Renal cortical epithelial cell (primary cell): ENCODE measurements around the gene TNRC6A. TPM values are rescaled to one million over a fixed set of nuclear protein-coding genes. Genes with fewer than 3 reads are reported as not detected.
A peak's percentile ranks its signal among the peaks of the same experiment; 100 is the strongest.
"Not testable (repeated sequence)": the region's sequence is repeated elsewhere in the genome, so short reads cannot be mapped to it uniquely, and the experiment has no call there.

Experiments used
- DNase-seq: peaks from one replicate; pipeline ENCODE4 v3.0.0-alpha.2; 2011; ENCODE audit warnings: low read depth
- total RNA-seq: library from RNA; depleted of rRNA; stranded (reverse); fragments of >200 nt; gene quantifications from 2 replicates; pipeline ENCODE4 v1.2.3, GENCODE V29; 2014

The TNRC6A gene
- total RNA-seq, 1 donor from 2014 or later = 34.1 TPM

DNA sequence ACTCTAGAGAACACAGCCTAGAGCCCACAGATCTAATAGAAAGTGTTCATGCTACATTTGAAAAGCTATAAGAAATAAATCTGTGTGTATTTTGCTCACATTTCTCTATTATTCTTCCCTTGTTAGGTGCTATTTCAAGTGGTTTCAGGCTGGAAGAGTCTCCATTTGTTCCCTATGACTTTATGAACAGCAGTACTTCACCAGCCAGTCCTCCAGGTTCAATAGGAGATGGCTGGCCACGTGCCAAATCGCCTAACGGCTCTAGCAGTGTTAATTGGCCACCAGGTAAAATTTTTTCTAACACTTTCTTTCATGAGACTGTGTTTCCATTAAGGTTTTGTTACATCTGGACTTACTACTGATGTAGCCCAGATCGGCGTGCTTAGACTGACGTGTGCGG, 85.6 kb downstream of the TNRC6A start:
- no peak for DNase-seq

DNA sequence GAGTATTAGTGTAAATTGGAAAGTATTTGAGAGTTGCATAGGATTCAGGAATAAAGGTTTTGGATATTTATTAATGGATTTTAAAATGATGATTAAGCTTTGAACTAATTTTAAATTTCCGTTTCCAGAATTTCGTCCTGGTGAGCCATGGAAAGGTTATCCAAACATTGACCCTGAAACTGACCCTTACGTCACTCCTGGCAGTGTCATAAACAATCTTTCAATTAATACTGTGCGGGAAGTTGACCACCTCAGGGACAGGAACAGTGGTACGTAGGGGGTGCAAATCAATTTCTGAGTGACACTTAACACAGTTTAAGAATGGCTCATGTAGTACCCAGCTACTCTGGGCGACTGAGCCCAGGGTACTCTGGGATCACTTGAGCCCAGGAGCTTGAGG, 87.2 kb downstream of the TNRC6A start:
- no peak for DNase-seq

DNA sequence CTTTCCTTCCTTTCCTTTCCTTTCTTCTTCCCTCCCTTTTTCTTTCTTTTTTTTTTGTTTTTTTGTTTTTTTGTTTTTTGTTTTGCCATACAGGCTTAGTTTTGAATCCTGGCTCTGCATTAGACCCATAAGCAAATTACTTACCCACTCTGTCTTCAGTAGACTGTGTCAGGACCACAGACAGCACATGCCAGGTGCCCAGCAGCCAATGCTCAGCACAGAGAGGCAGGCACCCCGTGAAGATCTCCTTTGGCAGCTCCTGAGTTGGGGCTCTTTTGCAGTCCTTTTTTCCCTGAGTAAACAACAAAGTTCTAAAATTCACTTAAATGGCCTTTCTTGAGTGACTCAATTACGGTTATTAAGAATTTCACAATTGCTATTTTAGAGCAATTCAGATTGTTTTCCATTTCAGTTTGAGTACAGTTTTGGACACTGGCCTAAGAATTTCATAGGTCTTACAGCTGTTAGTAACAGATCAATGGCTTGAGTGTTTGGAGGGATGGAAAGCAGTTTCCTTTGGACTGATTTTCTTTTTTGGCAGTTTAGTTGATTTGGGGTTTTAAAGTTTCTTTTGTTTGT, 90.1 kb downstream of the TNRC6A start:
- DNase-seq = no peak

DNA sequence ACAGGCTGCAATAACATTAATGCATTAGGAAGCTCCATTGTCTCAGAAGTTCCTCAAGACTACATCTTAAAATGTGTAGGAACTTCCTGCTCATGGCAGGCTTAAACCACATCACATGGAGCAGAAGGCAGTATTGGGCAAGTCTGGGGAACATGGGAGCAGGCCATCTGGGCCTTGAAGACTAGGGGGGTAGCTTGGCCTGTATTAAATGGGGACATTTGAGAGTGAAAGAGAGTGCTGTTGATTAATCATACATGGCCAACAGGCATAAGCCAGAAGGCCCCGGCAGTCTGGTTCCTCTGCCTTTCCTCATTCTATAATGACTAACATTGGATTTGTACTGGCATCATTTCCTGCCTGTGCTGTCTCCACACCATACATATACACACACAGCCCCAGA, 91.1 kb downstream of the TNRC6A start:
- no peak for DNase-seq

DNA sequence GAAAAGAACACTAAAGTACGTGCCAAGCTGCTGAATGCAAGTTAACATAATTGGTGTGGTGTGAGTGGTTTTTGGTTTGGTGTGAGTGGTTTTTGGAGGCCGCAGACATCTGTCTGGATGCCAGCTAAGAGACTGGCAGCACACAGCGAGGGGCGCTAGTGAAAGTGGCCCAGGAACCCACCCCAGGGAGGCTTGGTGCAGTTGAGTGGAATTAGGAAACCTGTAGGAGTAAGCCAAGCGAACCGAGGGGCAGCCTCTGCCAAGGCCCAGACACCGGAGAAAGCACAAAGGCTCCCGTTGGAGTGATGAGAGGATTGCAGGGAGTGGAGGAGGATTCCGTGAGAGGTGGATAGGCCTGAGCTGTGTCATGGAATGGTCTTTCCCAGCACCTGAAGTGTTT, 91.7 kb downstream of the TNRC6A start:
- no peak for DNase-seq

DNA sequence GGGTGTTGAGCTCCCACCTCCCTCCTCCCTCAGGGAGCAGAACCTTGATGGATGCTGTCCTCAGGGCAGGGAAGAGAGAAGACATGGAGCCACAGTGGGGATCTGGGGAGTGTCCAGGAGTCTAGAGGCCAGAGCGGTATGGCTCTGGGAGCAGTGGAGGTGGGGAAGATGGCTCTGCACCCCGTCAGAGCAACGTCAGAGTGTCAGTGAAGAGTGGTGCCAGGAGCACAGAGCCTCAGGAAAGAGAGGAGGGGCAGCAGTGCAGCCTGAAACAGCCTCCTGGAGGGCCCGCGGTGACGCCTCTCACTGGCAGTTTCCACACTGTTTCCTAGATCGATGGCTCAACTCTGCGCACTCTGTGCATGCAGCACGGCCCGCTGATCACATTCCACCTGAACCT, 93.1 kb downstream of the TNRC6A start:
- DNase-seq = no peak

DNA sequence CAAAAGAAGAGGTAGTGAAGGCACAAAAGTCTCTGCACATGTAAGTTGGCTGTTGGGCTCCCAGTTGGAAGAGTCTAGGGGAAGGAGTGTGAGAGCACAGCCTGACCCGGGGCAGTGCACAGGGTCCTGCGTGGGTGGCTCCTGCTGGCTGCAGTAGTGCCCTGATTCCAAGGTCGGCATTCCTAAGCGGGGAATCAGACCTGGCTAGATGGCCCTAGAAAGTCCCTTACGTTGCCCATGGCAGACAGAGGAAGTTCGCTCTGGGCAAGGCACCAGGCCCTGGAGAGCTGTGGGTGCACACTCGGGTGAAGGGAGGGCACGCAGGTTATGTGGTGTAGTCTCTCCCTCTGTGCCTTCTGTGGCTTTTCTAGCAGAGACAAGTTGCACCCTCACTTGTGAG, 93.5 kb downstream of the TNRC6A start:
- no peak for DNase-seq

DNA sequence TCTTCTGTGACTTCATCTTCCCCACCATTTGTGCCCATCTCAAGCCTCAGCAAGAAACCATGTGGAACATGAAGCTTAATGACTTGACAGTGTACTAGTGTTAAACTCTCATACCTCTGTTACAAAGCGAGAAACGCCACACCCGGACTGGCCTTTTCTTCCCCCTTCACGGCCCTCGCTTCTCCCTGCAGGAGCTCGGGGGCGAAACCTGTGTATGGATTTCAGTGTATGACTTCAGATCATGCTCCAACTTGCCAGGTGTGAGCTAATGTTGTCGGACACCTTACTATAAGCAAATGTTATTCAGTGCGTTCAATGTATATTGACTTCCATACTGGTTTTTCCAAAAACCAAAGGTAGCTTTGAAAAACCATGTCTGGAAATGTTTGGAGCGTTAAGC, 96.2 kb downstream of the TNRC6A start:
- DNase-seq = no peak

DNA sequence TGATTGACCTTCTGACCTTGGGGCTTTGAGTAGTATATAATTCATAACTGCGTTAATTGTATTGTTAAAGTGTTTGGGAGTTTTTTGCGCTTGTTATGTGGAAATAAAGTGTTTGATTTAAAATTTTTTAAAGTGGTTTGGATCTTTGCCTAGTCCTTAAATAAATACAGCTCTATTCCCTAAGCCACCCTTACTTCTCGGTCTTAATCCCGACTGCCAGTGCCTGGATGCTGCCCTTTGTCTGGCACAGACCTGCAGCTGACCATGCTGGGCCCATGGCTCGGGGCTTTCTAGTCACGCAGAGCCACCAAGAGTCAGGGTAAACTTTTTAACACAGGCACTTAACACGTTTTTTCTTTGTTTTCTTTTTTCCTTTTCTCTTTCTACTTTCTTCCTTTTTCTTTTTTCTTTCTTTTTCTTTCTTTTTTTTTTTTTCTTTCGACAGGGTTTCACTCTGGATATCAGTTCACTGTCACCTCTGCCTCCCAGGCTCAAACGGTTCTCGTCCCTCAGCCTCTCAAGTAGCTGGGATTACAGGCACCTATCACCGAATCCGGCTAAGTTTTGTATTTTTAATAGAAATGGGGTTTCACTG, 96.7 kb downstream of the TNRC6A start:
- DNase-seq = no peak

DNA sequence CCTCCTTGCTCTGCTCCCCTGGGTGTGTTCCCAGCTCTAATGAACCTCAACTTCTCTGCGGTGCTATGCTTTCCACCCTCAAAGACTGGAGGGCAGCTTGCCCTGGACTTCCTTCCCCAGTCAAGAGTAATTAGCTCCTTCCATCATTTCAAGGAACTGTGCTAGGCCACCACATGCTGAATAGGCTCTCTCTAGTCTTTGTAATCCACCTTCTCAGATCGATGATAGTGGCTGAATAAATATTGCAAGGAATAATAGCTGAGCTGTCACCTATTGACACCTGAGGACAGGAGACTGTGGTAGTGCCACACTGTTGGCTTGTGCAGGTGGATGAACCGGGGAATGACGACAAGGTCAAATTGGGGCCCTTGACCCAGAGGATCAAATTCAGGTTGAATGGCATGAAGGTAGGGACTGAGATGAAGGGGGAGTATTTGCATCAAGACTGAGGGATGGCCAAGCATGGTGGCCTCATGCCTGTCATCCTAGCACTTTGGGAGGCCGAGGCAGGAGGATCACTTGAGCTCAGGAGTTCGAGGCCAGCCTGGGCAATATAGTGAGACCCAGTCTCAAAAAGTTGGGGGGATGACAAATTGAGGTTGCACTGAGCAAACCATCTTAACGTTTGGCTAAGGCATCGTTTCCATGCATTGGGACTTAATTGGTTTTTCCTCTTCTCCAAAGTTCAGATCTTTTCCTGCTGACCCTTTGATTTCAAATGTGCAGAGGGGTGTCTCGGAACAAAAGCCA, 97.5 kb downstream of the TNRC6A start:
- DNase-seq = no peak

DNA sequence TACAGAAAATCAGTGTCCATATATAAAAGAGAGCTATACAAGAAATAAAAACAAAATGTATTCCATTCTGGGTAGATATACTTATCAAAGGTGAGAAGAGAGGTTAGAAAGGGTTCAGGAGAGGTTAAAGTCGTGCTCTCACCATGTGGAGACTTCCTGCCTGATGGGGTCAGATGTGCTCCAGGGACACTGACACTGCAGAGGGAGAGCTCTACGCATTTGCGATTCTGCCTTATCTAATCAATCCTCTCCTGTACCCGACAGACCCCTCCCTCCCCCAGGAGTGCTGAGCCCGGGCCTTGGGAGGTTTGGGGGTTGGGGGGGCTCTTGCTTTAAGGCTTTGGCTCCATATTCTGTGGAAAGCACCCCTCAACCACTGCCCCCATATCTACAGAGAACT, 99.7 kb downstream of the TNRC6A start:
- DNase-seq = no peak

DNA sequence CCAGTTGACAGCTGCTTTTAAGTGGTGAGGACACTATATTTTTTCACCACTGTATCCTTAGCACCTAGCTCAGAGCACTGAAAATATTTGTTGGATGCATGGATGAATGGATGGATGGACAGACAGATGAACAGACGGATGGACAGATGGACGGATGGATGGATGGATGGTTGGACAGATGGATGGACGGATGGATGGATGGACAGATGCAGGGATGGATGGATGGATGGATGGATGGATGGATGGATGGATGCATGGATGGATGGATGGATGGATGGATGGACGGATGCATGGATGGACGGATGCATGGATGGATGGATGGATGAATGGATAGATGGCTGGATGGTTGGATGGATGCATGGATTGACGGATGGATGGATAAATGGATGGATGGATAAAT, 103.9 kb downstream of the TNRC6A start:
- DNase-seq = no peak

DNA sequence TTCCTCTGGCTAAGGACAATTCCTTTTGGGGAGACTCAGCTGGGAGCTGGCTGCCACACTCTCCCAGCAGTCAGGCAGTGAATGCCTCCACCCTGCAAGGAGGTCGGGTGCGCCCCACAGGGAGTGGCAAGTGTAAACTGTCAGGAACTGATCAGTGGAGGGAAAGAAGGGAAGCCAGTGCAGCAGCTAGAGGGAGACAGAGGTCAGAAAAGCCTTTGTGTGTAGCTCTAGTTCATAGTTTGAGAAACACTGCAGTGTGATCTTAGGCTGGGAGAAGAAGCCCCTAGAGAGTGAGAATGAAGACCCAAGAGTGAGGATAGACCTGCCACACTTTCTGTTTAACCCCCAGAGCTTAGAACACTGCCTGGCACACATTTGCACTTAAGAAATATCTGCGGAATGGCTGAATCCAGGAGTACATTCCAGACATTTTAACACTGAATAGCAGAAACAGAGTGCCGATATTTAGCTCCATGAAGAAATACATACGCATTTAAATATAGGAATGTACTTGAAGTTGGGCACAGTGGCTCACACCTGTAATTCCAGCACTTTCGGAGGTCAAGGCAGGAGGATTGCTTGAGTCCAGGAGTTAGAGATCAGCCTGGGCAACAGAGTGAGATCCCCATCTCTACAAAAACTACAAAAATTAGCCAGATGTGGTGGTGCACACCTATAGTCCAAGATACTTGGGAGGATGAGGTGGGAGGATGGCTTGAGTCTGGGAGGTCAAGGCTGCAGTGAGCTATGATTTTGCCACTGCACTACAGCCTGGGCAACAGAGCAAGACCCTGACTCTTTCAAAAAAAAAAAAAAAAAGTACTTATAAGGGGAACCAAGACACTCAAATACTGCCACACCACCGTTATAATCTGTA, 105.2 kb downstream of the TNRC6A start:
- peak; percentile 41 for DNase-seq

DNA sequence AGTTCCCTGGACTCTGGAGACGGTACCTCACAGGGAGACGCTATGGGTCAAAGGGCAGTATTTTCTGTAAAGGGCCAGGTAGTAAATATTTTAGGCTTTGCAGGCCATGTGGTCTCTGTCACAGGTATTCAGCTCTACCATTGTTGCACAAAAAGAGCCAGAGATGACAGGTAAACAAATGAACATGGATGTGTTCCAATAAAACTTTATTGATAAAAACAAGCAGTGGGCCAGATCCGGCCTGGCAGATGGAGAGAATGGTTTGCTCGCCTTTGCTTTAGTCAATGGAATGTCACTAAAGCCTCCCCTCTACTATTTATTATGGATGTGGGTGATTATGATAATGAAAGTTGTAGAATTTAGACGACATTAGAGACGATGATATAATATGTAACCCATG, 107.4 kb downstream of the TNRC6A start:
- no peak for DNase-seq

DNA sequence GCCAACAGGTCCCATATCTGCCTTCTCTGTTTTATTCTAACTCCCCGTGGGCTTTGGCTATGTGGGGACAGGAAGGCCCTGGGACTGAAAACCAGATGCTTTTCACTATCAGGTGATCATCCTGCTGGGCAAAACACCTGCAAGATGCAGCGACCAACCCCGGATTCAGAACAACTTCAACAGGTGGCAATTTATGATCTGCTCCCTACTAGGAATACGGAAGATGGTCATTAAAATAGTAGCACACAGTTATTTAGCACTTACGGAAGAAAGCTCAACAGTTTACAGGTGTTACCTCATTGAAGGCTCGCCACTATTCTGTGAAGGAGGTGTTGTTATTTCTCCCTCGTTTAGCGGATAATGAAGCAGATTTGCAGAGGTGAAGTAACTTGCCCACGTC, 108.5 kb downstream of the TNRC6A start:
- DNase-seq = peak; percentile 29

DNA sequence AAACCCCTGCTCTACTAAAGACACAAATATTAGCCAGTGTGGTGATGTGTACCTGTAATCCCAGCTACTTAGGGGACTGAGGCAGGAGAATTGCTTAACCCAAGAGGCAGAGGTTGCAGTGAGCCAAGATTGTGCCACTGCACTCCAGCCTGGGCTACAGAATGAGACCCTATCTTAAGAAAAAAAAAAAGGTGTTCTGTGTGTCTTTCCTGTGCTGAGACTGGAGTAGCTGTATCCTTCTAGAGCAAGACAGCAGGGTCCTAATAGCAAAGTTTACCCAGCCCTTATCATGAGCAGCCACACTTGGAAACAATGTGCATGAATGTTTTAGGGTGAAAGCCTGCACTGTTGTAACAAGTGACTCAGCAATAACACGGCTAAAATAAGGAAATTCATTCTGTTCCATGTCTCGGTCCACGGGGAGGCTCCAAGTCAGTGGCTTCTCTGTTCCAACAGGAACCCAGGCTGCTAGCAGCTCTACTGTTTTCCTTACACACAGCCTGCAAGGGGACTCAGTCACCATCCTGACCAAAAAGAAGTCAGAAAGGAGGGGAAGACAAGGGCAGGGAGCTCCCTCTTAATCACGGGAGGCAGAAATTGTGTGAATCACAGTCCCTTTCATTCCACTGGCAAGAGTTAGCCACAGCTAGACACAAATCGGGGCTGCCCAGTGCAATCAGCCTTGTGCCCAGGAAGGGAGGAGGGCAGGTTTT, 109.3 kb downstream of the TNRC6A start:
- peak; percentile 81 for DNase-seq

DNA sequence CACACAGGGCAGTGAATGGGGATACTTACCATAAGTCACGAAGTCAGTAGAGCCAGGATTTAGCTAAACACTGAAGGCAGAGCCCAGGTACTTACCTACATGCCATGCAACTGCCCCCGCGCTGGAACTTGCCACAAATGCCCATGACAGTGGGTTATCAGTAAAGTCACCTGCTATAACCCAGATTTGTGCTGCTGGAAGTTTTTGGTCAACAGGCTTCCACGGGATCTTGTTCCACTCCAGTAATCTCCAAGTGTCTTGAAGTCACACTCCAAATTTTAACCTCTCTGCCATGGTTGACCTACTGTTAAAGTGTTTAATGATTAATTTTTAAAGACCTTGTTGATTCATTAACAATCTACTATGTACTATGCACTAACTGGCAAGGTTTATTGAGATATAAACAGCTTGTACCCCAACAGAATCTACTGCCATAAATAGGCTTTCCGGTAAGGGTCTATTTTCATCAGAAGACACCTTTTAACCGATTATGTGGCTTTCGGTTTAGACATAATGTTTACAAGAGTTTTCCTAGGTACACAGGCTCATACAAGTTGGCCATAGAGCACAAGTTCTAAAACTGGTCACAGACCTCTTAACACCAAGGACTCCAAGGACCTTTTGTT, 110.0 kb downstream of the TNRC6A start:
- DNase-seq = peak; percentile 85

DNA sequence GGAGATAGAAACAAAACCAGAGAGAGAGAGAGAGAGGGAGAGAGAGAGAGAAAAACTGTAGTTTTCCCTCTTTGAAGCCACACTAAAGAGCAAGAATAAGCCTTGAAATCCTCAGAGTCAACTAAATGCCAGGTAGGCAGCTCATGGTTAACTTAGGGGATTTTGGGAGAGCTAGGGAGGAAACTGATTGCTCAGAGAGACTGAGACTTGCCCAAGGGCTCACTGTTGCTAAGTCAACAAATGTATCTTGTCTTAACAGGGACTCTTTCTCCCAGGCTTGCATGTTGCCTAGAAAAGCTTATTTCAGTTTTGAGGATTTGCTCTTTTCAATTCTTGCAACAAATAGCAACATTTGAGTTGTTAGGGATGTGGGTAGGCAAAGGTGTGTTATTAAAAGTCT, 111.8 kb downstream of the TNRC6A start:
- DNase-seq = no peak

DNA sequence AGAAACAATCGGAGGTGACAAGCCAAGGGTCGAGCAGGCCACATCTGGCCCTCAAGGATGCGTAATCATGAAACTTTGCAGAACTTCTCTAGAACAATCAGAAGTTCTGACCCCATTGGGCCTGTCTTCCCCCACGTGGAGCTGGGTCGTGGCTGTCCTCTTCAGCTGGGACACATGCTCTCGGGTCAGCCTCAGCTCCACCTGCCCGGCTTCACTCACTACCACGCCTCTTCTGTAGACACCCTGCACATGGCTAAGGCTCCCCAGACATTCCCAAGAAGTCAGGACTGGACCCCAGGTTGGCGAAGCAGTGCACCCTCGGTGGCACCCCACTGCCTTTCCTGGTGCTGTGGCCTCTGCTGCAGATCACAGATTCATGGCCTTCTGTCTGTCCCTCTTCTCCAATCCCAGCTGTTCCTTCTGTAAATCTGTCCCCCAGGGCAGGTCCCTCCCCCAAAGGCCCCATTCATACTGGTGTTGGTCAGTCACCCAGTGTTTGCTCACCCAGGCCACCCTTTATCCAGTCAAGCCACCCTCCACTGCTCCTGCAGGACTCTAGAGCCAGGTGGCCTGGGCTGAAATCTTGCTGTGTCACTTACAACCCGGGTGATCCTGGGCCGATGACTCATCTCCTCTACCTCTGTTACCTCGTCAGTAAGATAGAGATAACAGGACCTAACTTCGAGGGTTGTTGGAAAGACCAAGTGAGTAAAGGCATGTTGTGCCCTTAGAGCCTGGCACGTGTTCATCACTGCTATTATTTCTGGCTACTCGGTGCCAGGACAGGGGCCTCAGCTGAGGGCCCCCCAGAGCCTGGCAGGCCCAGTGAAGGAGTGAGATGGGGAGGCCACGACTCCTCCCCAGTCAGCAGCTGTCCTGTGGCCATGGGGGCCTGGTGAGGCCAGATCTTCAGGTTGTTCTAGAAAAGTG, 114.9 kb downstream of the TNRC6A start:
- DNase-seq = peak; percentile 27

DNA sequence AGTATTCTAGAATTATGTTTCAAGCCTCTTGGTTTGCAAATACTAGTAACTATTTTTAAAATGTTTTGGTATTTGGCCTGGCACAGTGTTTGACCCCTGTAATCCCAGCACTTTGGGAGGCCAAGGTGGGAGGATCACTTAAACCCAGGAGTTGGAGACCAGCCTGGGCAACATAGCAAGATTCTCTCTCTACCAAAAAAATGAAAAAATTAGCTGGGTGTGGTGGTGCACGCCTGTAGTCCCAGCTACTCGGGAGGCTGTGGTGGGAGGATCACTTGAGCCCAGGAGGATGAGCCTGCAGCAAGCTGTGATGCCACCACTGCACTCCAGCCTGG, 115.5 kb downstream of the TNRC6A start:
- not testable (repeated sequence) for DNase-seq
